ENCODE measurements around the gene HLA-E.
A peak's percentile ranks its signal among the peaks of the same experiment; 100 is the strongest.

HLA-E gene

DNA sequence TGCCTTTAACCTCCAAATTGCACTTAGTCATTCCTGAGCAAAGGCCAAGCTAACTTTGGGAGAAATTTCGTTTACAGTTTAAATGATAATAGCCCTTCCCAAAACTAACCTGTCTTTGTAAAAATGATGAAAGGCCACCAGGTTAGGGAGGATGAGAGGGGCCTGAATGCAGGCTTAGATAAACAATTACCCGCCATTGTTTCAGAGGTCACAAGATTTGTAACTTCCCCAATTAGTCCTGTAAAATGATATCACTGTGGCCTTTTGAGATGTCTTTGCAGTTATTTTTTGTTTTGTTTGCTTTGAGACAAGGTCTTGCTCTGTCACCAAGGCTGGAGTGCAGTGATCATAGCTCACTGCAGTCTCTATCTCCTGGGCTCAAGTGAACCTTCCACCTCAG, 40.7 kb downstream of the HLA-E start:
- no peak for DNase-seq (ENCODE audit: low read depth)
- no peak overlapping the region for H3K4me3 ChIP-seq (ENCODE audit: low read length)
- TF ChIP-seq, protein P1, sequence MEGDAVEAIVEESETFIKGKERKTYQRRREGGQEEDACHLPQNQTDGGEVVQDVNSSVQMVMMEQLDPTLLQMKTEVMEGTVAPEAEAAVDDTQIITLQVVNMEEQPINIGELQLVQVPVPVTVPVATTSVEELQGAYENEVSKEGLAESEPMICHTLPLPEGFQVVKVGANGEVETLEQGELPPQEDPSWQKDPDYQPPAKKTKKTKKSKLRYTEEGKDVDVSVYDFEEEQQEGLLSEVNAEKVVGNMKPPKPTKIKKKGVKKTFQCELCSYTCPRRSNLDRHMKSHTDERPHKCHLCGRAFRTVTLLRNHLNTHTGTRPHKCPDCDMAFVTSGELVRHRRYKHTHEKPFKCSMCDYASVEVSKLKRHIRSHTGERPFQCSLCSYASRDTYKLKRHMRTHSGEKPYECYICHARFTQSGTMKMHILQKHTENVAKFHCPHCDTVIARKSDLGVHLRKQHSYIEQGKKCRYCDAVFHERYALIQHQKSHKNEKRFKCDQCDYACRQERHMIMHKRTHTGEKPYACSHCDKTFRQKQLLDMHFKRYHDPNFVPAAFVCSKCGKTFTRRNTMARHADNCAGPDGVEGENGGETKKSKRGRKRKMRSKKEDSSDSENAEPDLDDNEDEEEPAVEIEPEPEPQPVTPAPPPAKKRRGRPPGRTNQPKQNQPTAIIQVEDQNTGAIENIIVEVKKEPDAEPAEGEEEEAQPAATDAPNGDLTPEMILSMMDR (conservative IDR thresholded peaks at IDR 0.05; ENCODE audit: low read length) = no peak

DNA sequence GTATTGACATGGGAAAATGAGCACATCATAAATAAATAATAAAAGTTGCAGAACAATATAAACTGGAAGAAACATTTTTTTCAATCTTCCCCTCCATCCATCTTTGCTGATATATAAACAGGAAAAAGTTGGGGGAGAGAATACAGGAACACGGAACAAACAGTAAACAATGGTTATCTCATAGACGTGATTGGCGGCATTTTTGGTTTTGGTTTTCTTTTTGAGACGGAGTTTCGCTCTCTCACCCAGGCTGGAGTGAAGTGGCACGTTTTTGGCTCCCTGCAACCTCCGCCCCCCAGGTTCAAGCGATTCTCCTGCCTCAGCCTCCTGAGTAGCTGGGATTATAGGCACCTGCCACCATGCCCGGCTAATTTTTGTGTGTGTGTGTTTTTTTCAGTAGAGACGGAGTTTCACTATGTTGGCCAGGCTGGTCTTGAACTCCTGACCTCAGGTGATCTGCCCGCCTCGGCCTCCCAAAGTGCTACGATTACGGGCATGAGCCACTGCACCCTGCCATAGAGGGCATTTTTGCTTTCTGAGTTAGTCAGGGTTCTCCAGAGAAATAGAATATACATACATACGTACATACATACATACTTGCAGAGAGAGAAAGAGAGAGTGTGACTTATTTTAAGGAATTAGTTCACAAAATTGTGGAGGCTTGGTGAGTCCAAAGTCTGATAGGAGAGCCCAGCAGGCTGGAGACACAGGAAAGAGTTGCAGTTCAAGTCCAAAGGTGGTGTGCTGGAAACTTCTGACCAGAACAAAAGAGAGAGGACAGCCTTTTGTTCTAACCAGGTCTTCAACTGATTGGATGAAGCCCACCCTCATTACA, 44.4 kb downstream of the HLA-E start:
- no peak for DNase-seq (ENCODE audit: low read depth)
- H3K4me3 ChIP-seq (ENCODE audit: low read length) = no peak overlapping the region

DNA sequence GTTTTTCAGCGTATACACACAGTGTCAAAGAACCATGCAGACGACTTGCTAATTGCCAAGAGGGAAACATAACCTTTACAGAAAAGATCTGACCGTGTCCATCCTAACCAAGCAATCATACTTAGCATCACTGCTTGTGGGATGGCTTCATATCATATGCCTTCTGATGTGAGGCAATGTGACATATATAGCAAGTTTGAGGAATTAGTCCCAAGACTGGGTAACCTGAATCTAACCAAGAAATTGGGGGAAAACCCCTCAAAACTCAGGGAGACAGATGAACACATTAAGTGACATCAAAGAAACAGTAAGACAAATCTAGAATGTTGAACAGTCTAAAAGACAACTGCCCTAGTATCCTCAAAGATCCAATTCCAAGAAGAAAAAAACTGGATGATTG, 48.6 kb downstream of the HLA-E start:
- TF ChIP-seq, protein P1 (conservative IDR thresholded peaks at IDR 0.05; ENCODE audit: low read length) = no peak

More for the DNA sequence above, 44.4 kb downstream of the HLA-E start:
- TF ChIP-seq, protein P1 (conservative IDR thresholded peaks at IDR 0.05; ENCODE audit: low read length) = no peak

DNA sequence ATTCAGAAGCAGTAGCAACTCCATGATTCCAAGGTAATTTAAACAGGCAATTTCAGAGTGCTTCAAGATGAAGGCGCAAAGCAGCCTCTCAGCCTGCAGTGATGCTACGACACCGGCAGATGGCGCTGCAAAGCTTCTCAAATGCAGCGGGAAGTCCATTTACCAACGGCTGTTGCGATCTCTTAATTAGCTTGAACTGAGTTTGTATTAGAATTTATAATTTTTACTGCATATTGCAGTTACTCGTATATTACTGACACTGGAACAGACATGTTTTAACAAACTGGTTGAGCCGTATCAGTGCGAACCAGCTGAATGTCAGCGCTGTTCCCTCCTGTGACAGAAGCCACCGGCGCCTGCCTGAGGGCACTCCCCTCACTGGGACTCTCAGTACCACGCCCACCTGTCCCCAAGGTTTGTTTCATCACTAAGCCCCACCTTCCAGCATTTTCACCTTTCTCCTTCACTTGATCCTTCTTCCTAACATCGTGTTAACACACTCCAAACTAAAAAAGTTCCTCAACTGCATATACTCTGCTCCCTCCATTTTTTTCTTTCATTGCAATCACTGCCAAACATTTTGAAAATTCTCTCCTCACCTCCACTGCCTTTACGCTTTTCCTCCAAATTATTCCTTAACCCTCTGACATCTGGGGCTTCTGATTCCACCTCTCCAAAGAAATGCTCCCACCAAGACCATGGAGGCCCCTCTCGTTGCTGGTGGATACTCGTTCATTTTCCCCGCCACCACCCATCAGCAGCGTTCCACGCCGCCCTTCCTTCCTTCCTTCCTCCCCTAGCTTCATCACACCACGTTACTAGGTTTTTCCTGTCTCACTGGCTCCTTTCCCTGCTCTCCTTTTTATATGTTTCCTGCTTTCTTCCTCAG, 52.5 kb downstream of the HLA-E start:
- H3K4me3 ChIP-seq (ENCODE audit: low read length) = peak overlapping the region; percentile 32; the same call in 1 of the 2 replicates
- peak; percentile 86 for DNase-seq (ENCODE audit: low read depth)
- TF ChIP-seq, protein P1 (conservative IDR thresholded peaks at IDR 0.05; ENCODE audit: low read length) = peak; percentile 100

More for the DNA sequence above, 48.6 kb downstream of the HLA-E start:
- no peak overlapping the region for H3K4me3 ChIP-seq (ENCODE audit: low read length)
- DNase-seq (ENCODE audit: low read depth) = no peak

GRCh38 chr6:30542404-30542725, 53.1 kb downstream of the HLA-E start:
- H3K4me3 ChIP-seq (ENCODE audit: low read length) = no peak overlapping the region
- DNase-seq (ENCODE audit: low read depth) = no peak
- TF ChIP-seq, protein P1 (conservative IDR thresholded peaks at IDR 0.05; ENCODE audit: low read length) = no peak

DNA sequence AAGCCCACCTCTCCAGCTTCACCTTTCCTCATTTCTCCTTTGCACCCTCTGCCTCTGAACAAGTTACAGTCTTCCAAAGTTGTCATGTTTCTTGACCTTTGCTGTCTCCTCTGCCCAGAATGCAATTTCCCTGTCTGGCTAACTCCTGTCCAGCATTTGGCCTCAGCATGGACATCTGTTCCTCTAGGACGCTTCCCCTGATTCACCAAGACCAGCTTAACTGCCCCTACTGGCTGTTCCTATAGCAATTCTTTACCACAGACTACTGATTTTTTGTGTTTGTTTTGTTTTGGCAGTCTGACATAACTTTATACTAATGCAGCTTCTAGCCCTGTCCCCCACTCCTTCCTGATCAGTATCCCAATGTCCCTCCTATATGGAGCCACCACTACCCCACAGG, 53.6 kb downstream of the HLA-E start:
- DNase-seq (ENCODE audit: low read depth) = no peak

More for the DNA sequence above, 53.6 kb downstream of the HLA-E start:
- TF ChIP-seq, protein P1 (conservative IDR thresholded peaks at IDR 0.05; ENCODE audit: low read length) = no peak; the same call in 1 of the 2 replicates
- no peak overlapping the region for H3K4me3 ChIP-seq (ENCODE audit: low read length)

Measured in AG10803 (cell line).